HCT116 (cell line): Measurements from ENCODE around the gene DCDC2C. TPM values are rescaled to one million over a fixed set of nuclear protein-coding genes. Genes with fewer than 3 reads are reported as not detected.

Experiments used
- ATAC-seq: fragments of 200-7000 bp; cut with Tn5 transposase; 2 replicates; pipeline ENCODE4 v1.9.1; 2020; ENCODE audit warnings: mild to moderate bottlenecking, moderate library complexity
- BruUV-seq: library from RNA; stranded (reverse); fragments of 400-500 nt; replicated peaks from 2 replicates; lab custom pipeline; 2021; lab: Mats Ljungman, UMichigan
- CTCF ChIA-PET: fragments of 300-600 bp; sonication (Branson Sonifier 250); formaldehyde crosslinking; loops from one replicate; lab custom pipeline; 2021; ENCODE audit warnings: antibody characterized with exemption; lab: Charles Lee
- POLR2A ChIA-PET: fragments of 300-600, 350-600 bp; sonication (Branson Sonifier 250); formaldehyde crosslinking; loops from one replicate; lab custom pipeline; 2021; ENCODE audit warnings: antibody characterized with exemption; lab: Charles Lee
- RAD21 ChIA-PET, 2 experiments: fragments of 300-600 bp; sonication (Branson Sonifier 250); formaldehyde crosslinking; loops; one replicate each; lab custom pipeline; 2023; ENCODE audit warnings: low total read pairs in 2 of 2; ENCODE audit not compliant: uncharacterized antibody in 2 of 2, unreplicated experiment in 2 of 2, low non-redundant PET in 1 of 2; lab: Charles Lee
- DNase-seq: peaks from one replicate; pipeline ENCODE4 v3.0.0-alpha.2; 2010; ENCODE audit warnings: low read depth, low spot score
- H2AFZ ChIP-seq: fragments of 200-600 bp; shearing (Covaris generic), sonication (generic); 2 replicates; pipeline ENCODE4 v1.6.1; 2017; ENCODE audit warnings: low read depth, mixed run types, mixed read lengths, antibody characterized with exemption, low read length; ENCODE audit not compliant: poor library complexity, severe bottlenecking
- H3K27ac ChIP-seq: 2 replicates; pipeline ENCODE4 v1.5.1; 2012; ENCODE audit warnings: low read depth, low read length
- H3K27me3 ChIP-seq: fragments of 200-600 bp; sonication (generic); 2 replicates; pipeline ENCODE4 v1.6.1; 2016; ENCODE audit warnings: mixed run types, low read length, mixed read lengths; ENCODE audit not compliant: insufficient read depth
- H3K36me3 ChIP-seq, 2 experiments: fragments of 200-500 bp in 1 of 2; fragments of 200-600 bp in 1 of 2; sonication (Bioruptor generic) in 1 of 2; sonication (generic) in 1 of 2; 2 replicates each; pipeline versions ENCODE4 v1.5.1 to v1.6.1; 2014 to 2016; ENCODE audit warnings: low read length in 2 of 2, inconsistent platforms in 1 of 2, mixed read lengths in 1 of 2, mixed run types in 1 of 2; ENCODE audit not compliant: insufficient read depth in 2 of 2, control insufficient read depth in 1 of 2
- H3K4me1 ChIP-seq, 2 experiments: fragments of 200-600 bp in 1 of 2; sonication (generic) in 1 of 2; 2 replicates each; pipeline versions ENCODE4 v1.5.1 to v1.6.1; 2012 to 2017; ENCODE audit warnings: low read length in 2 of 2, inconsistent platforms in 1 of 2, mild to moderate bottlenecking in 1 of 2, mixed read lengths in 1 of 2, mixed run types in 1 of 2, moderate library complexity in 1 of 2; ENCODE audit not compliant: insufficient read depth in 2 of 2, control insufficient read depth in 1 of 2
- H3K4me2 ChIP-seq: fragments of 200-600 bp; sonication (generic); 2 replicates; pipeline ENCODE4 v1.6.1; 2017; ENCODE audit warnings: mixed run types, low read length, mixed read lengths
- H3K4me3 ChIP-seq, 2 experiments: fragments of 200-600 bp in 1 of 2; sonication (generic) in 1 of 2; replicated peaks in 1 of 2; 2 replicates each; pipeline ENCODE4 v1.5.1; 2011 to 2016; ENCODE audit warnings: low read length in 2 of 2, control low read depth in 1 of 2, low read depth in 1 of 2, mild to moderate bottlenecking in 1 of 2, mixed read lengths in 1 of 2, mixed run types in 1 of 2
- H3K79me2 ChIP-seq: fragments of 200-600 bp; sonication (generic); 2 replicates; pipeline ENCODE4 v1.6.1; 2017; ENCODE audit warnings: mild to moderate bottlenecking, mixed run types, low read length, moderate library complexity, mixed read lengths; ENCODE audit not compliant: insufficient read depth
- H3K9ac ChIP-seq: fragments of 200-600 bp; sonication (generic); 2 replicates; pipeline ENCODE4 v1.6.1; 2016; ENCODE audit warnings: low read length, mixed read lengths
- H3K9me2 ChIP-seq: fragments of 200-600 bp; sonication (generic), shearing (Covaris generic); 2 replicates; pipeline ENCODE4 v1.6.1; 2017; ENCODE audit warnings: mixed run types, mild to moderate bottlenecking, moderate library complexity; ENCODE audit not compliant: insufficient read depth
- H3K9me3 ChIP-seq, 2 experiments: fragments of 200-500 bp in 1 of 2; fragments of 200-600 bp in 1 of 2; sonication (Bioruptor generic) in 1 of 2; sonication (generic) in 1 of 2; 2 replicates each; pipeline ENCODE4 v1.6.1; 2014 to 2017; ENCODE audit warnings: low read length in 2 of 2, mixed read lengths in 2 of 2, inconsistent platforms in 1 of 2, low read depth in 1 of 2, mild to moderate bottlenecking in 1 of 2, mixed run types in 1 of 2, moderate library complexity in 1 of 2; ENCODE audit not compliant: control insufficient read depth in 1 of 2, insufficient read depth in 1 of 2
- H4K20me1 ChIP-seq: fragments of 200-600 bp; sonication (generic), shearing (Covaris generic); 2 replicates; pipeline ENCODE4 v1.6.1; 2017; ENCODE audit warnings: mixed run types, mild to moderate bottlenecking, moderate library complexity; ENCODE audit not compliant: insufficient read depth
- CBX3 ChIP-seq: IDR thresholded peaks from 2 replicates; pipeline ENCODE4 v1.6.1; 2012; ENCODE audit warnings: low read depth
- ELF1 ChIP-seq: IDR thresholded peaks from 2 replicates; pipeline ENCODE4 v1.6.1; 2012; ENCODE audit warnings: low read depth, borderline replicate concordance
- EZH2phosphoT487 ChIP-seq: fragments of 200-600 bp; IDR thresholded peaks from 2 replicates; pipeline ENCODE4 v1.6.1; 2018; ENCODE audit warnings: antibody characterized with exemption, borderline replicate concordance
- SRF ChIP-seq: IDR thresholded peaks from 2 replicates; pipeline ENCODE4 v1.6.1; 2012; ENCODE audit warnings: low read depth
- intact Hi-C: fragments of 100-400 bp; cut with micrococcal nuclease; formaldehyde crosslinking; loops from 2 replicates; pipeline ENCODE4 v1.10.0; 2022
- total RNA-seq: library from RNA; stranded (reverse); gene quantifications from one replicate; pipeline ENCODE4 v1.2.1, GENCODE V29; 2021; ENCODE audit not compliant: unreplicated experiment

Gene DCDC2C
- total RNA-seq, 1 experiment from 2014 or later, result not detected

DNA sequence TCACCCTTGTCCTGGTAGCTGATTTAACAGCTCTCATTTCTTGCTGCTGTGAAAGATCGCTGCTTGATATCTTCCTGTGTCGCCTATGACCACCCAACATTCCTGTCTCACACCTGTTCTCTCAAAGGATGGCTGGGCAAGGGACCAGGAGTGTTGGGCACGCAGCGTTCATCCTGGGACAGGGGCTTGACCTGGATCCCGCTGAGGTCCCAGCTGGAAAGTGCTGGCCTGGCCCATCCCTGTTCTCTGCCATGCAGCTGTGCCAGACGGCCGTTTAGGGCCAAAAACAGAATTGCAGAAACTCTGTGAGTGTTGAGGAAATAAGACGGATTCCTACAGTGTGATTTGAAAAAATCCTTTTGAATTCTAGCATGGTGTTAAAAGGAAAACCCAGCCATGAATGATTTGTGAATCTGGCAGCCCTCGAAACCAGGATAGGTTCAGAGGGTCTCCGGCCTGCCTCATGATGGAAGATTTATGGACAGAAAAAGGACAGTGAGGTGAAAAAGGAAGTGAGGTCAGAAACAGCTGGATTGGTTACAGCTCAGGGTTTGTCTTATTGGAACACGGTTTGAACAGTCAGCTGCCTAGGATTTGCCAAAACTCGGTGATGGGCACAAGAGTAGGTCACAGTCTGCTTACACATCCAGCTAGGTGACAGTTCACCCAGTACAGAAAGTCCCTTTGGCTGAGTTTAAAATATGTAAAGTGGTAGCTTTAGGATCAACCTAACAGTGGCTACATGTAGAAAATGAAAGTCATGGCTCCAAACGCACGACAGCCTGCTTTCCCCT, 164.8 kb downstream of the DCDC2C start:
- no peak for ATAC-seq
- BruUV-seq, result no TSS peak
- intact Hi-C loops, result no loop called here

DNA sequence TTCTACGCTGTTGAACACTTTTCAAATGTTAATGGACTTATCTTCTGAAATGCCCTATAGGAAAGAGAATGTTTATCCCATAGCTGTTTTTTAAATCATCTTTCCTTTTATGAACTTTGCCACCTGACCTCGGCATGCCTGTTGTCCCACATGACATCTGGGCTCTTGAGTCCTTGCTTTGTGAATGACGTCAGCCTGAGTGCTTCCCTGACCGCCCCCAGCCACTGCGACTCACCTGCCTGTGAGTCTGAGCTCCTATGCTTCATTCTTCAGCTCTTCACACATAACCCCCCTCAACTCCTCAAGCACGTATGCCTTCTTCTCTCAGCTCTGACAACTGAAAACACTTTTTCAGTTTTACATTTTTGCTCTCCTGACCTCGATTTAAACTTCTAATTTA, 166.8 kb downstream of the DCDC2C start:
- Histone ChIP-seq H3K79me2 (no peaks in the 10 kb centered on the region), H2AFZ (no peak overlapping the region), H4K20me1 (no peaks in the 10 kb centered on the region), H3K9me3 (no peaks in the 10 kb centered on the region), H3K9me2 (no peaks in the 10 kb centered on the region), H3K27ac (no peak overlapping the region), H3K9ac (no peak overlapping the region), H3K4me1 (no peaks in the 10 kb centered on the region), H3K4me3 (no peak overlapping the region), H3K27me3 (peaks cover 19% of the 10 kb centered on the region; the same call in 1 of the 2 replicates), H3K4me2 (no peak overlapping the region), H3K36me3 (no peaks in the 10 kb centered on the region)
- ChIA-PET CTCF (no interaction called here), POLR2A (no interaction called here), RAD21 (no interaction called here)
- intact Hi-C loops, result no loop called here
- TF ChIP-seq ELF1, result no peak
- BruUV-seq, result no TSS peak
- DNase-seq, result no peak
- no peak for ATAC-seq

More for the DNA sequence above, 164.8 kb downstream of the DCDC2C start:
- H3K27ac ChIP-seq, result no peak overlapping the region
- H3K4me2 ChIP-seq, result no peak overlapping the region
- no peak for TF ChIP-seq ELF1
- TF ChIP-seq EZH2phosphoT487, result no peak
- TF ChIP-seq SRF, result no peak
- TF ChIP-seq CBX3, result no peak
- no peaks in the 10 kb centered on the region for H3K79me2 ChIP-seq
- no peaks in the 10 kb centered on the region for H3K36me3 ChIP-seq
- no peaks in the 10 kb centered on the region for H4K20me1 ChIP-seq
- RAD21 ChIA-PET, result no interaction called here
- H3K9me3 ChIP-seq, result no peaks in the 10 kb centered on the region
- no peaks in the 10 kb centered on the region for H3K9me2 ChIP-seq
- H3K4me1 ChIP-seq, result no peaks in the 10 kb centered on the region
- POLR2A ChIA-PET, result no interaction called here
- no peak for DNase-seq
- H3K9ac ChIP-seq, result no peak overlapping the region
- H3K27me3 ChIP-seq, result peaks cover 14% of the 10 kb centered on the region; the same call in 1 of the 2 replicates
- CTCF ChIA-PET, result no interaction called here
- no peak overlapping the region for H3K4me3 ChIP-seq
- H2AFZ ChIP-seq, result no peak overlapping the region
